ENCODE data around the gene SEPTIN12. TPM values are rescaled to one million over a fixed set of nuclear protein-coding genes. Genes with fewer than 3 reads are reported as not detected.

Gene SEPTIN12
- total and polyA plus RNA-seq, 10 of the 15 experiments (the other 5 are each of a cell fraction or from before 2014, with no cell fraction given) = not detected

- RAD21 ChIA-PET (ENCODE audit: unreplicated experiment) = interaction anchor here (0.7 to 2.7 kb wide), 13 partner anchors 13 to 229 kb away, joined by 3 to 18 read pairs (median 6); partner anchors contain the start of genes GLYR1, MGRN1, NUDT16L1 and ROGDI
- H3K79me2 ChIP-seq (ENCODE audit: control insufficient read depth, insufficient read depth, low read length) = peaks cover 13% of the 10 kb centered on the region
- no TSS peak for BruUV-seq (replicated peaks)
- peaks cover 2% of the 10 kb centered on the region; the same call in 1 of the 2 replicates for H3K4me1 ChIP-seq (ENCODE audit: control insufficient read depth, insufficient read depth, low read length)
- intact Hi-C loops (cut with micrococcal nuclease; ENCODE audit: unreplicated experiment) = loop anchor here (2.0 kb wide), 2 partner anchors 34 to 68 kb away; partner anchors contain the start of gene ROGDI
- POLR2A ChIA-PET = interaction anchor here (1.0 to 2.0 kb wide), 12 partner anchors 12 to 119 kb away, joined by 3 to 15 read pairs (median 4); partner anchors contain the start of genes MGRN1, NUDT16L1 and ROGDI
- peak overlapping the region; percentile 99 for H2AFZ ChIP-seq (ENCODE audit: control insufficient read depth, low read depth, low read length)
- SMC1A ChIA-PET (ENCODE audit: uncharacterized antibody, unreplicated experiment) = interaction anchor here (0.9 to 2.3 kb wide), 9 partner anchors 13 to 116 kb away, joined by 3 to 15 read pairs (median 4); partner anchors contain the start of genes MGRN1, ROGDI and ZNF500
- TF ChIP-seq ZNF622 (IDR thresholded peaks at IDR 0.05) (no peak), PML (IDR thresholded peaks at IDR 0.05; ENCODE audit: low read length) (0 out of 2 replicates have a peak, but pooled peaks have one; percentile 16), POU2F2 (IDR thresholded peaks at IDR 0.05; ENCODE audit: borderline replicate concordance, low read depth, low read length) (peak; percentile 48; the same call in 1 of the 3 replicates), TAF1 (IDR thresholded peaks at IDR 0.05; ENCODE audit: borderline replicate concordance, low read depth, low read length) (0 out of 2 replicates have a peak, but pooled peaks have one; percentile 25), ZBTB4 (CRISPR knock-in tag; IDR thresholded peaks at IDR 0.05) (no peak), MXI1 (IDR thresholded peaks at IDR 0.05; ENCODE audit: low read depth, low read length) (peak; percentile 96), MAX (IDR thresholded peaks at IDR 0.05; ENCODE audit: low read depth, low read length) (peak; percentile 86; the same call in 1 of the 2 replicates), JUNB (IDR thresholded peaks at IDR 0.05) (no peak), SIN3A (IDR thresholded peaks at IDR 0.05; ENCODE audit: low read depth, low read length) (peak; percentile 95), ZZZ3 (IDR thresholded peaks at IDR 0.05; ENCODE audit: control insufficient read depth, insufficient read length, low read depth) (no peak), BMI1 (IDR thresholded peaks at IDR 0.05; ENCODE audit: borderline replicate concordance) (peak; percentile 97), POLR2AphosphoS5 (IDR thresholded peaks at IDR 0.05; ENCODE audit: low read length) (peak; percentile 73), POLR2A (IDR thresholded peaks at IDR 0.05; ENCODE audit: low read depth, low read length) (peak; percentile 83), SP1 (IDR thresholded peaks at IDR 0.05; ENCODE audit: low read depth, low read length) (no peak)
- no peaks in the 10 kb centered on the region; a peak in 1 of 4 replicates for H3K36me3 ChIP-seq (ENCODE audit: control insufficient read depth in 2 of 2, insufficient read depth in 2 of 2, low read length in 1 of 2)
- CTCF ChIA-PET = interaction anchor here (0.8 to 2.7 kb wide), 13 partner anchors 10 to 316 kb away, joined by 3 to 11 read pairs (median 4); partner anchors contain the start of gene ROGDI
- 8% methylated on average over 31 of the region's 38 CpGs for WGBS (ENCODE audit: insufficient coverage, insufficient replicate concordance, low lambda C conversion rate, missing lambda C conversion rate)
- in situ Hi-C loops (cut with MboI) = no loop called here
- H4K20me1 ChIP-seq (ENCODE audit: control insufficient read depth, insufficient read depth) = no peaks in the 10 kb centered on the region
- peak overlapping the region; percentile 87 for H3K4me3 ChIP-seq
- DNase-seq (ENCODE audit: low read depth, low spot score) (no peak), FAIRE-seq (peak; percentile 41), ATAC-seq (peak; percentile 86)
- no peaks in the 10 kb centered on the region for H3K27me3 ChIP-seq (replicated peaks in 1 of 2; ENCODE audit: control insufficient read depth in 2 of 2, insufficient read depth in 2 of 2, low read length in 1 of 2)
- peak overlapping the region; percentile 59 for H3K27ac ChIP-seq (ENCODE audit: control insufficient read depth, insufficient read depth)
- peak overlapping the region; percentile 100 for H3K4me2 ChIP-seq (ENCODE audit: control insufficient read depth, insufficient read depth)
- peak overlapping the region; percentile 92 for H3K9ac ChIP-seq (ENCODE audit: control insufficient read depth, insufficient read depth, low read length)
- no peaks in the 10 kb centered on the region for H3K9me3 ChIP-seq (replicated peaks; ENCODE audit: control insufficient read depth, insufficient read depth, low read length)
Measured at GRCh38 chr16:4734730-4735535, 53.2 kb downstream of the SEPTIN12 start.
